ENCODE measurements around the gene OR5AU1. TPM values are rescaled to one million over a fixed set of nuclear protein-coding genes. Genes with fewer than 3 reads are reported as not detected.

Gene OR5AU1
- total and polyA plus RNA-seq, 2 experiments from 2014 or later = not detected

GRCh38 chr14:21107283-21107800, 48.5 kb downstream of the OR5AU1 start:
- WGBS, 2 experiments (ENCODE audit: low coverage in 1 of 2, low lambda C conversion rate in 2 of 2, missing lambda C conversion rate in 2 of 2) = 19% methylated on average over 5 of the region's 5 CpGs

GRCh38 chr14:21106498-21107282, 49.2 kb downstream of the OR5AU1 start:
- WGBS, 2 experiments (ENCODE audit: low coverage in 1 of 2, low lambda C conversion rate in 2 of 2, missing lambda C conversion rate in 2 of 2) = 12% methylated on average over 11 of the region's 11 CpGs
- TF ChIP-seq EZH2 (IDR thresholded peaks at IDR 0.05; ENCODE audit: insufficient read depth, poor library complexity, severe bottlenecking) (no peak), EZH2phosphoT487 (IDR thresholded peaks at IDR 0.05; ENCODE audit: insufficient read depth, low read depth) (no peak)
- H3K4me3 ChIP-seq = peak overlapping the region; percentile 24
- no peaks in the 10 kb centered on the region for H3K27me3 ChIP-seq (replicated peaks; ENCODE audit: insufficient read depth)
- peaks cover 30% of the 10 kb centered on the region for H3K4me1 ChIP-seq (ENCODE audit: insufficient read depth)
- in situ Hi-C loops (cut with MboI) = no loop called here
- no peaks in the 10 kb centered on the region for H3K36me3 ChIP-seq (ENCODE audit: low read depth)
- H3K79me2 ChIP-seq (ENCODE audit: insufficient read depth) = no peaks in the 10 kb centered on the region
- H4K20me1 ChIP-seq (ENCODE audit: insufficient read depth) = no peaks in the 10 kb centered on the region
- peaks cover 24% of the 10 kb centered on the region for H3F3A ChIP-seq (ENCODE audit: insufficient read depth)
- H3K9me2 ChIP-seq (ENCODE audit: insufficient read depth) = no peaks in the 10 kb centered on the region
- H3K9me3 ChIP-seq (ENCODE audit: low read depth) = no peaks in the 10 kb centered on the region
- H3K9ac ChIP-seq = peak overlapping the region; percentile 67
- H2AFZ ChIP-seq = peak overlapping the region; percentile 79
- peak; percentile 85 for DNase-seq
- H3K4me2 ChIP-seq (ENCODE audit: unreplicated experiment) = peak overlapping the region; percentile 70
- H3K27ac ChIP-seq = peak overlapping the region; percentile 74

More at GRCh38 chr14:21107283-21107800, 48.5 kb downstream of the OR5AU1 start:
- Histone ChIP-seq H3K27me3 (replicated peaks; ENCODE audit: insufficient read depth) (no peaks in the 10 kb centered on the region), H3K9me2 (ENCODE audit: insufficient read depth) (no peaks in the 10 kb centered on the region), H3K4me1 (ENCODE audit: insufficient read depth) (peaks cover 30% of the 10 kb centered on the region), H3K9ac (peak overlapping the region; percentile 67; the same call in 1 of the 2 replicates), H3K9me3 (ENCODE audit: low read depth) (no peaks in the 10 kb centered on the region), H3F3A (ENCODE audit: insufficient read depth) (peaks cover 24% of the 10 kb centered on the region), H3K36me3 (ENCODE audit: low read depth) (no peaks in the 10 kb centered on the region), H3K4me2 (ENCODE audit: unreplicated experiment) (no peak overlapping the region), H4K20me1 (ENCODE audit: insufficient read depth) (no peaks in the 10 kb centered on the region), H3K79me2 (ENCODE audit: insufficient read depth) (no peaks in the 10 kb centered on the region), H3K4me3 (no peak overlapping the region), H2AFZ (peak overlapping the region; percentile 79), H3K27ac (peak overlapping the region; percentile 74)
- TF ChIP-seq EZH2 (IDR thresholded peaks at IDR 0.05; ENCODE audit: insufficient read depth, poor library complexity, severe bottlenecking) (no peak), EZH2phosphoT487 (IDR thresholded peaks at IDR 0.05; ENCODE audit: insufficient read depth, low read depth) (no peak)
- in situ Hi-C loops (cut with MboI) = no loop called here
- peak; percentile 60 for DNase-seq

GRCh38 chr14:21106176-21106497, 49.7 kb downstream of the OR5AU1 start:
- Histone ChIP-seq H3F3A (ENCODE audit: insufficient read depth) (peaks cover 24% of the 10 kb centered on the region), H3K4me1 (ENCODE audit: insufficient read depth) (peaks cover 30% of the 10 kb centered on the region), H3K9ac (peak overlapping the region; percentile 67), H4K20me1 (ENCODE audit: insufficient read depth) (no peaks in the 10 kb centered on the region), H3K9me3 (ENCODE audit: low read depth) (no peaks in the 10 kb centered on the region), H3K9me2 (ENCODE audit: insufficient read depth) (no peaks in the 10 kb centered on the region), H3K27me3 (replicated peaks; ENCODE audit: insufficient read depth) (no peaks in the 10 kb centered on the region), H2AFZ (peak overlapping the region; percentile 79), H3K79me2 (ENCODE audit: insufficient read depth) (no peaks in the 10 kb centered on the region), H3K36me3 (ENCODE audit: low read depth) (no peaks in the 10 kb centered on the region), H3K4me3 (peak overlapping the region; percentile 24), H3K27ac (peak overlapping the region; percentile 74), H3K4me2 (ENCODE audit: unreplicated experiment) (peak overlapping the region; percentile 70)
- TF ChIP-seq EZH2 (IDR thresholded peaks at IDR 0.05; ENCODE audit: insufficient read depth, poor library complexity, severe bottlenecking) (no peak), EZH2phosphoT487 (IDR thresholded peaks at IDR 0.05; ENCODE audit: insufficient read depth, low read depth) (no peak)
- in situ Hi-C loops (cut with MboI) = no loop called here
- peak; percentile 88 for DNase-seq
- WGBS, 2 experiments (ENCODE audit: low coverage in 1 of 2, low lambda C conversion rate in 2 of 2, missing lambda C conversion rate in 2 of 2) = 48 to 51% methylated on average over 4 of the region's 4 CpGs

- H3K36me3 ChIP-seq (ENCODE audit: low read depth) = no peaks in the 10 kb centered on the region
- peaks cover 30% of the 10 kb centered on the region for H3K4me1 ChIP-seq (ENCODE audit: insufficient read depth)
- peaks cover 24% of the 10 kb centered on the region for H3F3A ChIP-seq (ENCODE audit: insufficient read depth)
- H4K20me1 ChIP-seq (ENCODE audit: insufficient read depth) = no peaks in the 10 kb centered on the region
- no peaks in the 10 kb centered on the region for H3K9me3 ChIP-seq (ENCODE audit: low read depth)
- DNase-seq = no peak
- no peak overlapping the region for H3K4me2 ChIP-seq (ENCODE audit: unreplicated experiment)
- 88 to 89% methylated on average over 8 of the region's 8 CpGs for WGBS, 2 experiments (ENCODE audit: low coverage in 1 of 2, low lambda C conversion rate in 2 of 2, missing lambda C conversion rate in 2 of 2)
- no peaks in the 10 kb centered on the region for H3K9me2 ChIP-seq (ENCODE audit: insufficient read depth)
- no peaks in the 10 kb centered on the region for H3K27me3 ChIP-seq (replicated peaks; ENCODE audit: insufficient read depth)
- H3K4me3 ChIP-seq = no peak overlapping the region
- no peaks in the 10 kb centered on the region for H3K79me2 ChIP-seq (ENCODE audit: insufficient read depth)
- peak overlapping the region; percentile 98; the same call in 1 of the 2 replicates for H3K9ac ChIP-seq
- no peak overlapping the region for H2AFZ ChIP-seq
- TF ChIP-seq EZH2phosphoT487 (IDR thresholded peaks at IDR 0.05; ENCODE audit: insufficient read depth, low read depth) (no peak), EZH2 (IDR thresholded peaks at IDR 0.05; ENCODE audit: insufficient read depth, poor library complexity, severe bottlenecking) (no peak)
- in situ Hi-C loops (cut with MboI) = no loop called here
- no peak overlapping the region for H3K27ac ChIP-seq
These were observed 50.8 kb downstream of the OR5AU1 start for GRCh38 chr14:21105095-21105494.

Small RNA genes within 50 kb of the gene (small RNA-seq; reads per million reads assigned to genes)
- not detected for gene RNU6-252P (ENCODE audit: low read depth, low replicate concordance)

Other genes starting within 250 kb of the OR5AU1 start
- gene RNASE2, start 200.6 kb downstream of the OR5AU1 start, total RNA-seq (2014; rRNA removed; shearing (Covaris generic)) = not detected in 2 replicates
- not detected in 2 replicates for gene RNASE2, start 200.6 kb downstream of the OR5AU1 start, polyA plus RNA-seq (2016; fragmentation: Nextera tagmentation; extraction: Ambion mirVana)
- gene METTL17, start 166.1 kb downstream of the OR5AU1 start, total RNA-seq (2014; rRNA removed; shearing (Covaris generic)) = 65.8 and 87.7 TPM in 2 replicates
- 30.6 and 31.3 TPM in 2 replicates for gene METTL17, start 166.1 kb downstream of the OR5AU1 start, polyA plus RNA-seq (2016; fragmentation: Nextera tagmentation; extraction: Ambion mirVana)
- gene SLC39A2, start 156.8 kb downstream of the OR5AU1 start, total RNA-seq (2014; rRNA removed; shearing (Covaris generic)) = not detected in 2 replicates
- 0.24 TPM in 1 of 2 replicates, not detected in the other for gene SLC39A2, start 156.8 kb downstream of the OR5AU1 start, polyA plus RNA-seq (2016; fragmentation: Nextera tagmentation; extraction: Ambion mirVana)
- gene NDRG2, start 131.0 kb downstream of the OR5AU1 start, total RNA-seq (2014; rRNA removed; shearing (Covaris generic)) = 2.8 TPM in 1 of 2 replicates, not detected in the other
- gene NDRG2, start 131.0 kb downstream of the OR5AU1 start, polyA plus RNA-seq (2016; fragmentation: Nextera tagmentation; extraction: Ambion mirVana) = 0.28 and 0.85 TPM in 2 replicates
- gene TPPP2, start 125.8 kb downstream of the OR5AU1 start, total RNA-seq (2014; rRNA removed; shearing (Covaris generic)) = not detected in 2 replicates
- not detected in 2 replicates for gene TPPP2, start 125.8 kb downstream of the OR5AU1 start, polyA plus RNA-seq (2016; fragmentation: Nextera tagmentation; extraction: Ambion mirVana)
- not detected in 2 replicates for gene RNASE13, start 121.3 kb downstream of the OR5AU1 start, total RNA-seq (2014; rRNA removed; shearing (Covaris generic))
- not detected in 2 replicates for gene RNASE13, start 121.3 kb downstream of the OR5AU1 start, polyA plus RNA-seq (2016; fragmentation: Nextera tagmentation; extraction: Ambion mirVana)
- not detected in 2 replicates for gene RNASE7, start 113.7 kb downstream of the OR5AU1 start, total RNA-seq (2014; rRNA removed; shearing (Covaris generic))
- gene RNASE7, start 113.7 kb downstream of the OR5AU1 start, polyA plus RNA-seq (2016; fragmentation: Nextera tagmentation; extraction: Ambion mirVana) = not detected in 2 replicates
- gene RNASE8, start 98.2 kb downstream of the OR5AU1 start, total RNA-seq (2014; rRNA removed; shearing (Covaris generic)) = not detected in 2 replicates
- gene RNASE8, start 98.2 kb downstream of the OR5AU1 start, polyA plus RNA-seq (2016; fragmentation: Nextera tagmentation; extraction: Ambion mirVana) = not detected in 2 replicates
- gene ARHGEF40, start 85.8 kb downstream of the OR5AU1 start, total RNA-seq (2014; rRNA removed; shearing (Covaris generic)) = 56.6 and 68.3 TPM in 2 replicates
- 22.4 and 23.9 TPM in 2 replicates for gene ARHGEF40, start 85.8 kb downstream of the OR5AU1 start, polyA plus RNA-seq (2016; fragmentation: Nextera tagmentation; extraction: Ambion mirVana)
- 15.9 and 24.0 TPM in 2 replicates for gene ZNF219, start 57.4 kb downstream of the OR5AU1 start, total RNA-seq (2014; rRNA removed; shearing (Covaris generic))
- 1.6 and 1.8 TPM in 2 replicates for gene ZNF219, start 57.4 kb downstream of the OR5AU1 start, polyA plus RNA-seq (2016; fragmentation: Nextera tagmentation; extraction: Ambion mirVana)
- gene TMEM253, start 55.0 kb downstream of the OR5AU1 start, total RNA-seq (2014; rRNA removed; shearing (Covaris generic)) = 0.97 TPM in 1 of 2 replicates, not detected in the other
- gene TMEM253, start 55.0 kb downstream of the OR5AU1 start, polyA plus RNA-seq (2016; fragmentation: Nextera tagmentation; extraction: Ambion mirVana) = 0.18 TPM in 1 of 2 replicates, not detected in the other
- gene HNRNPC, start 113.4 kb upstream of the OR5AU1 start, total RNA-seq (2014; rRNA removed; shearing (Covaris generic)) = 674 and 705 TPM in 2 replicates
- 584 and 592 TPM in 2 replicates for gene HNRNPC, start 113.4 kb upstream of the OR5AU1 start, polyA plus RNA-seq (2016; fragmentation: Nextera tagmentation; extraction: Ambion mirVana)
- gene RPGRIP1, start 124.0 kb upstream of the OR5AU1 start, total RNA-seq (2014; rRNA removed; shearing (Covaris generic)) = not detected in 2 replicates
- gene RPGRIP1, start 124.0 kb upstream of the OR5AU1 start, polyA plus RNA-seq (2016; fragmentation: Nextera tagmentation; extraction: Ambion mirVana) = not detected in 2 replicates
- 56.9 and 61.7 TPM in 2 replicates for gene SUPT16H, start 228.0 kb upstream of the OR5AU1 start, total RNA-seq (2014; rRNA removed; shearing (Covaris generic))
- gene SUPT16H, start 228.0 kb upstream of the OR5AU1 start, polyA plus RNA-seq (2016; fragmentation: Nextera tagmentation; extraction: Ambion mirVana) = 64.4 and 64.7 TPM in 2 replicates

Measured in GM23248 (cell line).